K562 (cell line): Measurements from ENCODE around the gene FAM117A. TPM values are rescaled to one million over a fixed set of nuclear protein-coding genes. Genes with fewer than 3 reads are reported as not detected.

Source experiments
- ATAC-seq: fragments of 200-7000 bp; cut with Tn5 transposase; 3 replicates; pipeline ENCODE4 v1.9.1; 2020; ENCODE audit warnings: moderate library complexity
- Bru-seq: library from RNA; stranded (reverse); fragments of 400-500 nt; gene quantifications from one replicate; lab custom pipeline; 2021; lab: Mats Ljungman, UMichigan
- BruChase-seq, 2 experiments: library from RNA; stranded (reverse); fragments of 400-500 nt; gene quantifications; one replicate each; lab custom pipeline; 2021; lab: Mats Ljungman, UMichigan
- BruUV-seq: library from RNA; stranded (reverse); fragments of 400-500 nt; replicated peaks from 2 replicates; lab custom pipeline; 2021; lab: Mats Ljungman, UMichigan
- CTCF ChIA-PET: fragments of 300-600 bp; formaldehyde crosslinking; extraction: SDS; loops from one replicate; lab custom pipeline; 2021; ENCODE audit warnings: low intra/inter-chr PET ratio; lab: Yijun Ruan, JAX
- POLR2A ChIA-PET: fragments of 300-600, 350-650 bp; sonication (Branson Sonifier 250); formaldehyde crosslinking; extraction: SDS; loops from one replicate; lab custom pipeline; 2021; ENCODE audit warnings: antibody characterized with exemption, inconsistent platforms; lab: Yijun Ruan, JAX
- DNase-seq, 4 experiments: peaks; one replicate each; pipeline versions ENCODE4 v3.0.0 to v3.0.0-alpha.2; 2011 to 2018; ENCODE audit warnings: low spot score in 3 of 4, mixed read lengths in 3 of 4; ENCODE audit errors: extremely low read depth in 1 of 4
- FAIRE-seq: peaks from 2 replicates; lab custom pipeline; 2011; peaks lifted over from hg19 to GRCh38; lab: Jason Lieb, UNC
- H2AFZ ChIP-seq: 2 replicates; pipeline ENCODE4 v1.6.0; 2011; ENCODE audit warnings: low read depth, low read length, control low read depth, inconsistent platforms
- H3K27ac ChIP-seq: fragments of 200-600 bp; 3 replicates; pipeline ENCODE4 v1.8.0; 2011; ENCODE audit warnings: low read depth, mild to moderate bottlenecking, control low read depth, inconsistent platforms, low read length, moderate library complexity, mixed read lengths; ENCODE audit errors: extremely low read depth
- H3K27me3 ChIP-seq, 2 experiments: fragments of 300-600 bp in 1 of 2; 2 replicates in 1 of 2; 3 replicates in 1 of 2; pipeline versions ENCODE4 v1.6.0 to v1.8.0; 2011; ENCODE audit warnings: inconsistent platforms in 2 of 2, low read length in 2 of 2, mild to moderate bottlenecking in 1 of 2, mixed read lengths in 1 of 2, moderate library complexity in 1 of 2; ENCODE audit not compliant: control insufficient read depth in 2 of 2, insufficient read depth in 2 of 2
- H3K36me3 ChIP-seq: fragments of 300-600 bp; 3 replicates; pipeline ENCODE4 v1.8.0; 2011; ENCODE audit warnings: mild to moderate bottlenecking, low read length, inconsistent platforms; ENCODE audit not compliant: control insufficient read depth, insufficient read depth
- H3K4me1 ChIP-seq, 2 experiments: fragments of 200-600 bp in 1 of 2; replicated peaks in 1 of 2; 2 replicates in 1 of 2; 3 replicates in 1 of 2; pipeline versions ENCODE4 v1.5.1 to v1.8.0; 2011; ENCODE audit warnings: inconsistent platforms in 2 of 2, low read length in 2 of 2, mild to moderate bottlenecking in 1 of 2, mixed read lengths in 1 of 2, moderate library complexity in 1 of 2; ENCODE audit not compliant: control insufficient read depth in 2 of 2, insufficient read depth in 2 of 2
- H3K4me2 ChIP-seq: 2 replicates; pipeline ENCODE4 v1.6.1; 2011; ENCODE audit warnings: low read length, control low read depth, inconsistent platforms, mixed read lengths; ENCODE audit not compliant: insufficient read depth
- H3K4me3 ChIP-seq: fragments of 200-600 bp; sonication (generic), shearing (Covaris generic); 2 replicates; pipeline ENCODE4 v1.5.1; 2016; ENCODE audit warnings: control low read depth, inconsistent platforms
- H3K79me2 ChIP-seq: fragments of 200-600 bp; 3 replicates; pipeline ENCODE4 v1.8.0; 2011; ENCODE audit warnings: low read length, inconsistent platforms; ENCODE audit not compliant: control insufficient read depth, insufficient read depth
- H3K9ac ChIP-seq, 2 experiments: 2 replicates each; pipeline versions ENCODE4 v1.6.0 to v1.6.1; 2011; ENCODE audit warnings: low read depth in 2 of 2, low read length in 2 of 2, control low read depth in 1 of 2, inconsistent platforms in 1 of 2, mild to moderate bottlenecking in 1 of 2, mixed read lengths in 1 of 2; ENCODE audit not compliant: insufficient read depth in 1 of 2
- H3K9me1 ChIP-seq: one replicate; pipeline ENCODE4 v1.6.0; 2011; ENCODE audit warnings: inconsistent platforms, mild to moderate bottlenecking, low read length, moderate library complexity; ENCODE audit not compliant: control insufficient read depth, insufficient read depth
- H3K9me3 ChIP-seq: replicated peaks from 2 replicates; pipeline ENCODE4 v1.5.1; 2011; ENCODE audit warnings: low read depth, low read length, inconsistent platforms; ENCODE audit not compliant: control insufficient read depth, insufficient read depth
- H4K20me1 ChIP-seq: replicated peaks from 2 replicates; pipeline ENCODE4 v1.6.1; 2011; ENCODE audit warnings: low read length, inconsistent platforms, mixed read lengths; ENCODE audit not compliant: control insufficient read depth, insufficient read depth
- CHD4 ChIP-seq: fragments of 200-600 bp; sonication (generic); IDR thresholded peaks from 3 replicates; pipeline ENCODE4 v1.6.1; 2012; ENCODE audit warnings: low read depth, mild to moderate bottlenecking, mixed read lengths, low read length, inconsistent platforms; ENCODE audit not compliant: insufficient read depth, insufficient replicate concordance, poor library complexity, severe bottlenecking
- SRSF9 ChIP-seq: fragments of 200-400 bp; formaldehyde crosslinking; IDR thresholded peaks from 2 replicates; pipeline ENCODE4 v1.6.1; 2017; ENCODE audit warnings: low read depth, low read length, borderline replicate concordance
- WGBS: fragments of 100-300 bp; shearing (Covaris generic); methylation state at CpG from one replicate; pipeline ENCODE4 v1.1.6; 2016; ENCODE audit warnings: low coverage, mixed read lengths; ENCODE audit not compliant: insufficient coverage; ENCODE audit errors: missing lambda C conversion rate; 5-methylcytosine and 5-hydroxymethylcytosine counted together
- in situ Hi-C: fragments of 300-500 bp; cut with MboI; formaldehyde crosslinking; loops from 4 replicates; pipeline ENCODE4 v1.15.0; 2018; ENCODE audit warnings: inconsistent platforms, mixed read lengths
- intact Hi-C: fragments of 100-400 bp; cut with micrococcal nuclease; formaldehyde crosslinking; loops from 2 replicates; pipeline ENCODE4 v1.14.2; 2022
- long read RNA-seq, 3 experiments: library from polyadenylated mRNA in 2 of 3; library from RNA in 1 of 3; unstranded in 2 of 3; stranded (forward) in 1 of 3; transcript quantifications; one replicate each; pipeline ENCODE4 v2.0.0, GENCODE V29; 2019 to 2022
- polyA minus RNA-seq, 3 experiments: library from RNA; depleted of rRNA, polyadenylated mRNA; stranded (reverse); fragments of >200 nt; gene quantifications; 2 replicates each; pipeline ENCODE4 v1.2.3, GENCODE V29; 2011
- polyA plus RNA-seq, 8 experiments: library from polyadenylated mRNA; depleted of rRNA in 4 of 8; stranded (reverse) in 5 of 8; unstranded in 3 of 8; fragments of >200 nt; fragmentation: Nextera tagmentation in 2 of 8; fragmentation: Illumina TruSeq in 1 of 8; extraction: Ambion mirVana in 2 of 8; extraction: Trizol in 1 of 8; gene quantifications; 2 replicates each; pipeline versions ENCODE4 v1.2.1 to v1.2.3, GENCODE V29; 2011 to 2014; ENCODE audit warnings: inconsistent platforms in 1 of 8, missing spikeins in 1 of 8
- total RNA-seq, 7 experiments: library from RNA; depleted of rRNA in 6 of 7; stranded (reverse); fragments of >200 nt in 6 of 7; fragmentation: Illumina TruSeq in 2 of 7; extraction: Trizol in 2 of 7; gene quantifications; 2 replicates each; pipeline versions ENCODE4 v1.2.1 to v1.2.3, GENCODE V29; 2011 to 2021; ENCODE audit warnings: low replicate concordance in 1 of 7
- TF ChIP-seq, protein P1 (sequence below): fragments of 450-650 bp; IDR thresholded peaks from 2 replicates; pipeline ENCODE4 v1.6.1; 2016; ENCODE audit warnings: borderline replicate concordance
- TF ChIP-seq, protein P2 (sequence below): sonication (generic); formaldehyde crosslinking; IDR thresholded peaks from 2 replicates; pipeline ENCODE4 v1.8.0; 2022; ENCODE audit warnings: mild to moderate bottlenecking, low read depth, missing genetic modification reagents

The FAM117A gene, protein sequence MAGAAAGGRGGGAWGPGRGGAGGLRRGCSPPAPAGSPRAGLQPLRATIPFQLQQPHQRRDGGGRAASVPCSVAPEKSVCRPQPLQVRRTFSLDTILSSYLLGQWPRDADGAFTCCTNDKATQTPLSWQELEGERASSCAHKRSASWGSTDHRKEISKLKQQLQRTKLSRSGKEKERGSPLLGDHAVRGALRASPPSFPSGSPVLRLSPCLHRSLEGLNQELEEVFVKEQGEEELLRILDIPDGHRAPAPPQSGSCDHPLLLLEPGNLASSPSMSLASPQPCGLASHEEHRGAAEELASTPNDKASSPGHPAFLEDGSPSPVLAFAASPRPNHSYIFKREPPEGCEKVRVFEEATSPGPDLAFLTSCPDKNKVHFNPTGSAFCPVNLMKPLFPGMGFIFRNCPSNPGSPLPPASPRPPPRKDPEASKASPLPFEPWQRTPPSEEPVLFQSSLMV
- 36.1 and 63.6 TPM in 2 replicates for total RNA-seq (2011; cell fraction: chromatin; rRNA removed; ENCODE audit: low replicate concordance)
- total RNA-seq (2011; cell fraction: nucleolus; rRNA removed): 46.1 and 47.4 TPM in 2 replicates
- total RNA-seq (2011; cell fraction: nucleoplasm; rRNA removed): 43.6 and 73.7 TPM in 2 replicates
- total RNA-seq (2014; rRNA removed) (36.6 and 53.7 TPM in 2 replicates), total RNA-seq (2014; rRNA removed; fragmentation: Illumina TruSeq; extraction: Trizol) (17.2 and 17.4 TPM in 2 replicates), total RNA-seq (2015; rRNA removed; fragmentation: Illumina TruSeq; extraction: Trizol) (29.9 and 31.6 TPM in 2 replicates), total RNA-seq (2021) (57.1 and 60.6 TPM in 2 replicates), polyA plus RNA-seq (2011; rRNA removed) (40.4 and 70.5 TPM in 2 replicates), polyA plus RNA-seq (2014; fragmentation: Illumina TruSeq; extraction: Trizol) (78.9 and 79.7 TPM in 2 replicates), polyA plus RNA-seq (2014; fragmentation: Nextera tagmentation; extraction: Ambion mirVana) (1 to 10 TPM; 3.1 to 4.7 TPM), polyA plus RNA-seq (2014; rRNA removed) (62.9 and 65.9 TPM in 2 replicates), polyA minus RNA-seq (2011; rRNA and poly(A)+ RNA removed) (19.7 and 22.8 TPM in 2 replicates), Bru-seq, nascent RNA (percentile 84 among the genes with signal in this experiment), BruChase-seq, experiment 1, labeled RNA remaining after a 2-hour chase (percentile 82 among the genes with signal in this experiment), BruChase-seq, experiment 2, labeled RNA remaining after a 6-hour chase (percentile 81 among the genes with signal in this experiment)
- polyA plus RNA-seq (2011; cell fraction: cytosol; rRNA removed): 42.0 and 64.7 TPM in 2 replicates
- 39.9 and 55.6 TPM in 2 replicates for polyA plus RNA-seq (2011; cell fraction: nucleus; rRNA removed)
- 40.1 and 94.9 TPM in 2 replicates for polyA plus RNA-seq (2012)
- polyA minus RNA-seq (2011; cell fraction: cytosol; rRNA and poly(A)+ RNA removed): 29.9 and 30.1 TPM in 2 replicates
- 22.2 and 22.9 TPM in 2 replicates for polyA minus RNA-seq (2011; cell fraction: nucleus; rRNA and poly(A)+ RNA removed)
- long read RNA-seq, experiment 1, transcript FAM117A-201 (8 exons, 2,365 nt): major isoform, 21 of 69 reads
- long read RNA-seq, experiment 1, partial matches to known transcripts: 24 of 69 reads
- long read RNA-seq, experiment 1, other reads (novel, unspliced or antisense): 24 of 69 reads
- long read RNA-seq, experiment 2, transcript FAM117A-201 (8 exons, 2,365 nt): major isoform, 33 of 59 reads
- long read RNA-seq, experiment 2, partial matches to known transcripts: 20 of 59 reads
- long read RNA-seq, experiment 2, other reads (novel, unspliced or antisense): 6 of 59 reads
- long read RNA-seq, experiment 3, partial matches to known transcripts: 1 of 6 reads
- long read RNA-seq, experiment 3, other reads (novel, unspliced or antisense): 5 of 6 reads

DNA sequence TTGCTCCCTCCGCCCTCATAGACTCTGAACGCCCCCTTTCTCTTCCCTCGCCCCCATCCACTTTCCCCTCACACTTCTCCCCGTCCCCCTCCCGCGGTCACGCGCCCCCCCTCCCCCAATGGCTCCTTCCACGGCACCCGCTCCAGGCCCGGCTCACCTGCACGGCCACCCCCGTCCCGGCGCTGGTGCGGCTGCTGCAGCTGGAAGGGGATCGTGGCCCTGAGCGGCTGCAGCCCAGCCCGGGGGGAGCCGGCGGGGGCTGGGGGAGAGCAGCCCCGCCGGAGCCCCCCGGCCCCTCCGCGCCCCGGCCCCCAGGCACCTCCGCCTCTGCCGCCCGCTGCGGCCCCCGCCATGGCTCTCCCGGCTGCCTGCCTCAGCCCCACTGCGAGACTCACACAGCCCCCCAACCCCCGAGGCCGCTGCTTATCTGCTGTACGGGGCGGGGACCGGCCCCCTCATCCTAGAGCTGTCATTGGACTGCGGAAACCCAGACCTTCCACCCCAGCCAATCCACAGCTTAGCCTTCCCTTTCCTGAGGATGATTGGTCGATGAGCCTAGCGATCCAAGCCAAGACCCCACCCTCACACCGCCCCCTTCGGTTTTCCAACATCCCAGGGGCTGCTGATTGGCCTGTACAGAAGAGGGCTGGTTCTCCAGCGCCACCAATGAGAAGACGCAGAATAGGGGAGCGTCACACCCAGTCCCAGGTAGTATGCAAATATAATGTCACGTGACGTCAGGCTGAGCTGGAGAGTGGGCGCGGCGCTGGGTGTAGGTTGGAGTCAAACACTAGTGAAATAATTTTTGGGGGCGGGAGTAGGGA is at the start of gene FAM117A:
TSS of gene FAM117A (minus strand) at position 397 of the 824 bp plus-strand sequence. CDS start at position 353, 44 bp downstream.
- Histone ChIP-seq H3K9ac (peak within 1 kb of the TSS; percentile 63 to 90), H3K27me3 (no peaks in the 10 kb centered on the region), H3K36me3 (peaks cover 23% of the 10 kb centered on the region), H3K4me2 (peak within 1 kb of the TSS; percentile 97), H3K4me1 (peaks cover 8 to 48% of the 10 kb centered on the region in 2 experiments), H4K20me1 (peaks cover 21% of the 10 kb centered on the region), H3K9me3 (no peaks in the 10 kb centered on the region; the same call in 1 of the 2 replicates), H2AFZ (peak within 1 kb of the TSS; percentile 88), H3K79me2 (peaks cover 51% of the 10 kb centered on the region), H3K9me1 (peaks cover 10% of the 10 kb centered on the region), H3K4me3 (peak within 1 kb of the TSS; percentile 69), H3K27ac (peak within 1 kb of the TSS; percentile 71)
- POLR2A ChIA-PET: interaction anchor here (0.5 to 4.1 kb wide), 16 partner anchors 9 to 382 kb away, joined by 3 to 21 read pairs (median 4); partner anchors contain the start of genes KAT7 and SLC35B1
- in situ Hi-C loops (no loop called here), intact Hi-C loops (loop anchor here (1.0 kb wide), 1 partner anchor 56 kb away; no protein-coding TSS in a partner anchor)
- WGBS: 2% methylated on average over 34 of the region's 53 CpGs
- FAIRE-seq (peak; percentile 99), DNase-seq (peak; percentile 99 to 100 (median 99)), ATAC-seq (peak; percentile 95)
- CTCF ChIA-PET: no interaction called here
- BruUV-seq: no TSS peak
- TF ChIP-seq, protein P1, sequence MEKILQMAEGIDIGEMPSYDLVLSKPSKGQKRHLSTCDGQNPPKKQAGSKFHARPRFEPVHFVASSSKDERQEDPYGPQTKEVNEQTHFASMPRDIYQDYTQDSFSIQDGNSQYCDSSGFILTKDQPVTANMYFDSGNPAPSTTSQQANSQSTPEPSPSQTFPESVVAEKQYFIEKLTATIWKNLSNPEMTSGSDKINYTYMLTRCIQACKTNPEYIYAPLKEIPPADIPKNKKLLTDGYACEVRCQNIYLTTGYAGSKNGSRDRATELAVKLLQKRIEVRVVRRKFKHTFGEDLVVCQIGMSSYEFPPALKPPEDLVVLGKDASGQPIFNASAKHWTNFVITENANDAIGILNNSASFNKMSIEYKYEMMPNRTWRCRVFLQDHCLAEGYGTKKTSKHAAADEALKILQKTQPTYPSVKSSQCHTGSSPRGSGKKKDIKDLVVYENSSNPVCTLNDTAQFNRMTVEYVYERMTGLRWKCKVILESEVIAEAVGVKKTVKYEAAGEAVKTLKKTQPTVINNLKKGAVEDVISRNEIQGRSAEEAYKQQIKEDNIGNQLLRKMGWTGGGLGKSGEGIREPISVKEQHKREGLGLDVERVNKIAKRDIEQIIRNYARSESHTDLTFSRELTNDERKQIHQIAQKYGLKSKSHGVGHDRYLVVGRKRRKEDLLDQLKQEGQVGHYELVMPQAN: no peak
- TF ChIP-seq, protein P2, sequence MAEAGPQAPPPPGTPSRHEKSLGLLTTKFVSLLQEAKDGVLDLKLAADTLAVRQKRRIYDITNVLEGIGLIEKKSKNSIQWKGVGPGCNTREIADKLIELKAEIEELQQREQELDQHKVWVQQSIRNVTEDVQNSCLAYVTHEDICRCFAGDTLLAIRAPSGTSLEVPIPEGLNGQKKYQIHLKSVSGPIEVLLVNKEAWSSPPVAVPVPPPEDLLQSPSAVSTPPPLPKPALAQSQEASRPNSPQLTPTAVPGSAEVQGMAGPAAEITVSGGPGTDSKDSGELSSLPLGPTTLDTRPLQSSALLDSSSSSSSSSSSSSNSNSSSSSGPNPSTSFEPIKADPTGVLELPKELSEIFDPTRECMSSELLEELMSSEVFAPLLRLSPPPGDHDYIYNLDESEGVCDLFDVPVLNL (CRISPR knock-in tag): no peak
- no peak for TF ChIP-seq SRSF9
- no peak for TF ChIP-seq CHD4
